GM12864 (cell line): ENCODE data around the gene HAT1.
A peak's percentile ranks its signal among the peaks of the same experiment; 100 is the strongest.

ENCODE experiments used
- DNase-seq: peaks from one replicate; pipeline ENCODE4 v3.0.0-alpha.2; 2011; ENCODE audit warnings: low read depth
- H3K4me3 ChIP-seq: 2 replicates; pipeline ENCODE4 v1.5.1; 2011; ENCODE audit warnings: mild to moderate bottlenecking, low read depth, low read length, control low read depth
- CTCF ChIP-seq: IDR thresholded peaks from 2 replicates; pipeline ENCODE4 v1.5.1; 2011; ENCODE audit warnings: low read depth, mild to moderate bottlenecking, moderate library complexity, low read length, control low read depth, inconsistent platforms; ENCODE audit errors: missing control alignments

The HAT1 gene

GRCh38 chr2:172000696-172001361, 78.6 kb downstream of the HAT1 start:
- no peak for DNase-seq
- no peak for TF ChIP-seq CTCF
- peak overlapping the region; percentile 71 for H3K4me3 ChIP-seq

- DNase-seq, result no peak
- no peak for TF ChIP-seq CTCF
- H3K4me3 ChIP-seq, result no peak overlapping the region
Observed at GRCh38 chr2:172007372-172007771, 85.1 kb downstream of the HAT1 start.

GRCh38 chr2:172009823-172010222, 87.6 kb downstream of the HAT1 start:
- no peak for TF ChIP-seq CTCF
- no peak for DNase-seq
- H3K4me3 ChIP-seq, result no peak overlapping the region

GRCh38 chr2:172011812-172012575, 89.7 kb downstream of the HAT1 start:
- no peak overlapping the region for H3K4me3 ChIP-seq
- TF ChIP-seq CTCF, result no peak
- DNase-seq, result no peak

GRCh38 chr2:172012677-172013391, 90.6 kb downstream of the HAT1 start:
- no peak overlapping the region for H3K4me3 ChIP-seq
- no peak for TF ChIP-seq CTCF
- DNase-seq, result no peak

GRCh38 chr2:172013396-172013795, 91.1 kb downstream of the HAT1 start:
- no peak for TF ChIP-seq CTCF
- H3K4me3 ChIP-seq, result no peak overlapping the region
- DNase-seq, result no peak
